Gastroesophageal sphincter (tissue), 3 donors: Measurements from ENCODE around the gene CPXM2.
A peak's percentile ranks its signal among the peaks of the same experiment; 100 is the strongest.

Experiments used
- EP300 ChIP-seq: sonication (generic); formaldehyde crosslinking; IDR thresholded peaks from one replicate; pipeline ENCODE4 v1.6.1; 2017; ENCODE audit warnings: antibody characterized with exemption, mild to moderate bottlenecking
- POLR2A ChIP-seq, 2 donors: fragments of 450-650 bp; IDR thresholded peaks; one replicate each; pipeline ENCODE4 v1.6.1; 2017; ENCODE audit warnings: antibody characterized with exemption in 2 of 2, mild to moderate bottlenecking in 2 of 2, moderate library complexity in 1 of 2
- POLR2AphosphoS5 ChIP-seq: sonication (generic); formaldehyde crosslinking; IDR thresholded peaks from one replicate; pipeline ENCODE4 v1.6.1; 2017; ENCODE audit warnings: antibody characterized with exemption
- TF ChIP-seq, protein P1 (sequence below), 4 experiments: fragments of 200-600 bp in 2 of 4; fragments of 450-650 bp in 2 of 4; sonication (generic) in 1 of 4; IDR thresholded peaks; one replicate each; pipeline ENCODE4 v1.5.1; 2017 to 2019; ENCODE audit warnings: antibody characterized with exemption in 4 of 4, mild to moderate bottlenecking in 2 of 4, moderate library complexity in 2 of 4

DNA sequence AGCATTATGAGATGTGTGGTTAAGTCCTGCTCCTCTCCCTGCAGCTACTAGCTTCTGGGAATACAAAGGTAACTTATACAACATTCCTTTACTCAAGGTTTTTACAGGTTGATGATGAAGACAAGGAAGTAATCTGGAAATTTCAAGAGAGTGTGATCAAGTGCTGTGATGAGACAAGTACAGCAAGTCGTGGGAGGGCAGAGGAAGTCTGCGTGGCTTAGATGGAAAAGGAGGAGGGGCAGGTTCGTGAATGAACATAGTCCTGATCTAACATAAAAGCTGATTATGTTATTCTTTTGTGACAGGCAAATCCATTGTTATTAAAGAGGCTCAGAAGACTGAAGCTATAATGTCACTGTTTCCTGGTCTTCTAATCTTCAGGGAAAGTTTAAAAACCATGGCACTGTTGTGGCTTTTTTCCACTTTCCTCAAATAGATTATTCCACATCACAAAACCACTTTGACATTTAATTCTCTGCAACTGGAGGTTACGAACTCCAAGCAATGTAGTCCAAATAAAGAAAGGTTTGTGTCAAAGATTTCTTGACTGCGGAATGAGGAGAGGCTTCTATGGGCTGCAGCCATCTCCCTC is 84.1 kb downstream of the CPXM2 start:
- no peak for TF ChIP-seq POLR2A (IDR thresholded peaks at IDR 0.05)
- TF ChIP-seq, protein P1, sequence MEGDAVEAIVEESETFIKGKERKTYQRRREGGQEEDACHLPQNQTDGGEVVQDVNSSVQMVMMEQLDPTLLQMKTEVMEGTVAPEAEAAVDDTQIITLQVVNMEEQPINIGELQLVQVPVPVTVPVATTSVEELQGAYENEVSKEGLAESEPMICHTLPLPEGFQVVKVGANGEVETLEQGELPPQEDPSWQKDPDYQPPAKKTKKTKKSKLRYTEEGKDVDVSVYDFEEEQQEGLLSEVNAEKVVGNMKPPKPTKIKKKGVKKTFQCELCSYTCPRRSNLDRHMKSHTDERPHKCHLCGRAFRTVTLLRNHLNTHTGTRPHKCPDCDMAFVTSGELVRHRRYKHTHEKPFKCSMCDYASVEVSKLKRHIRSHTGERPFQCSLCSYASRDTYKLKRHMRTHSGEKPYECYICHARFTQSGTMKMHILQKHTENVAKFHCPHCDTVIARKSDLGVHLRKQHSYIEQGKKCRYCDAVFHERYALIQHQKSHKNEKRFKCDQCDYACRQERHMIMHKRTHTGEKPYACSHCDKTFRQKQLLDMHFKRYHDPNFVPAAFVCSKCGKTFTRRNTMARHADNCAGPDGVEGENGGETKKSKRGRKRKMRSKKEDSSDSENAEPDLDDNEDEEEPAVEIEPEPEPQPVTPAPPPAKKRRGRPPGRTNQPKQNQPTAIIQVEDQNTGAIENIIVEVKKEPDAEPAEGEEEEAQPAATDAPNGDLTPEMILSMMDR (IDR thresholded peaks at IDR 0.05), result no peak
- peak; percentile 43 for TF ChIP-seq POLR2AphosphoS5
- TF ChIP-seq EP300, result no peak
